Peyer's patch (tissue), 4 donors: ENCODE data around the gene YDJC. TPM values are rescaled to one million over a fixed set of nuclear protein-coding genes. Genes with fewer than 3 reads are reported as not detected.
"Not testable (repeated sequence)": the region's sequence is repeated elsewhere in the genome, so short reads cannot be mapped to it uniquely, and the experiment has no call there.

ENCODE experiments used
- DNase-seq, 3 donors: peaks; one replicate each; pipeline ENCODE4 v3.0.0-alpha.2; 2017 to 2019
- H3K27ac ChIP-seq, 4 donors: fragments of 200-600 bp; sonication (generic); one replicate each; pipeline ENCODE4 v1.5.1; 2016 to 2019
- H3K27me3 ChIP-seq, 2 donors: fragments of 200-600 bp; sonication (generic); one replicate each; pipeline ENCODE4 v1.5.1; 2019
- H3K36me3 ChIP-seq, 3 donors: fragments of 200-600 bp; sonication (generic); one replicate each; pipeline ENCODE4 v1.5.1; 2016 to 2019
- H3K4me1 ChIP-seq, 4 donors: fragments of 200-600 bp; sonication (generic); one replicate each; pipeline ENCODE4 v1.5.1; 2016 to 2019
- H3K4me3 ChIP-seq, 4 donors: fragments of 200-600 bp; sonication (generic); 1 replicate in 3 of 4; 2 replicates in 1 of 4; pipeline ENCODE4 v1.5.1; 2016 to 2019; ENCODE audit warnings: mild to moderate bottlenecking in 1 of 4
- H3K9me3 ChIP-seq, 4 donors: fragments of 200-600 bp; sonication (generic); one replicate each; pipeline ENCODE4 v1.5.1; 2016 to 2019; ENCODE audit warnings: mild to moderate bottlenecking in 1 of 4
- POLR2A ChIP-seq, 2 donors: fragments of 450-650 bp; IDR thresholded peaks; one replicate each; pipeline ENCODE4 v1.5.1; 2017; ENCODE audit warnings: antibody characterized with exemption in 2 of 2, mild to moderate bottlenecking in 2 of 2, moderate library complexity in 2 of 2
- total RNA-seq, 4 donors: library from RNA; depleted of rRNA; stranded (reverse); fragments of >200 nt; gene quantifications; one replicate each; pipeline ENCODE4 v1.1.0, GENCODE V29; 2016
- TF ChIP-seq, protein P1 (sequence below), 6 experiments: fragments of 450-650 bp in 4 of 6; fragments of 200-600 bp in 2 of 6; sonication (generic) in 1 of 6; IDR thresholded peaks; one replicate each; pipeline ENCODE4 v1.5.1; 2017 to 2019; ENCODE audit warnings: antibody characterized with exemption in 6 of 6, mild to moderate bottlenecking in 3 of 6, moderate library complexity in 1 of 6

YDJC gene
- total RNA-seq, 4 donors from 2014 or later = 36.3 to 54.2 (median 38.8) TPM

DNA sequence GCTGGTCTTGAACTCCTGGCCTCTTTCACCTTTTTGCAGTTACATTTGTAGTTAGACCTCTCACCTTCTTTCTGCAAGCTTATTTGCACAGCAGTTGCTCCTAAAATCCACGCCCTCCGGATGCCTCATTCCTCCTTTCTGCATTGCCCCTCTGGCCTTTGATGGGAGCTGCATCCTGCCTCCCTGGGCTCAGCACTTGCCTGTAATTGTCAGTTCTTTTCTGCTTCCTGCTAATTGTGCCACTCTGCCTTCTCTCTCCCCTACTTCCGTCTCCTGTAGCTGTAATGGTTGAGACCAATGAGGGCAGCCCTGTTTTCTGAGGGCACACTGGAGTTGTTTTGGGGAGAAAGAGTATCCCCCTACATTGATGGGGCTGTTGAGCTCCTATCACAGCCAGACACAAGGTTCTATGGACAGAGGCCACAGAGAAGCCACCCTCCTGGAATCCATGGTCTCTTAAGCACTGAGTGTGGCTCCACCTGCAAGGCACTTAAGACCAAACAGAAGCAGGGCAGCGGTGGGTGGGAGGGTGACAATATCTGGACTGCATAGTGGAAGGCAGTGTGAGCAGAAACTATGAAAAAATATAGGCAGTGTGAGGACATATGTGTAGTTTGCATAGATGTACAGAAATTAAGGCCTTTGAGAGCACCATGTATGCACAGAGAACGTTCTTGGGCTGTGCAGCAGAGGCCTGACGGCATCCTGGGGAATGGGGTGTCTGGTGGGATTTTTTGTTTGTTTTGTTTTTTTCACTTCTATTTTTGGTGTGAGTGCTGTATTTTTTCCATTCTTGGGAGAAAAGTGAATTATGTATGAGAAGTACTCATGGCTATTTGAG lies 30.5 kb downstream of the YDJC start:
- DNase-seq = no peak
- no peaks in the 10 kb centered on the region for H3K27me3 ChIP-seq
- no peak for TF ChIP-seq POLR2A (IDR thresholded peaks at IDR 0.05)
- TF ChIP-seq, protein P1, sequence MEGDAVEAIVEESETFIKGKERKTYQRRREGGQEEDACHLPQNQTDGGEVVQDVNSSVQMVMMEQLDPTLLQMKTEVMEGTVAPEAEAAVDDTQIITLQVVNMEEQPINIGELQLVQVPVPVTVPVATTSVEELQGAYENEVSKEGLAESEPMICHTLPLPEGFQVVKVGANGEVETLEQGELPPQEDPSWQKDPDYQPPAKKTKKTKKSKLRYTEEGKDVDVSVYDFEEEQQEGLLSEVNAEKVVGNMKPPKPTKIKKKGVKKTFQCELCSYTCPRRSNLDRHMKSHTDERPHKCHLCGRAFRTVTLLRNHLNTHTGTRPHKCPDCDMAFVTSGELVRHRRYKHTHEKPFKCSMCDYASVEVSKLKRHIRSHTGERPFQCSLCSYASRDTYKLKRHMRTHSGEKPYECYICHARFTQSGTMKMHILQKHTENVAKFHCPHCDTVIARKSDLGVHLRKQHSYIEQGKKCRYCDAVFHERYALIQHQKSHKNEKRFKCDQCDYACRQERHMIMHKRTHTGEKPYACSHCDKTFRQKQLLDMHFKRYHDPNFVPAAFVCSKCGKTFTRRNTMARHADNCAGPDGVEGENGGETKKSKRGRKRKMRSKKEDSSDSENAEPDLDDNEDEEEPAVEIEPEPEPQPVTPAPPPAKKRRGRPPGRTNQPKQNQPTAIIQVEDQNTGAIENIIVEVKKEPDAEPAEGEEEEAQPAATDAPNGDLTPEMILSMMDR (IDR thresholded peaks at IDR 0.05) = no peak
- H3K4me1 ChIP-seq = no peaks in the 10 kb centered on the region
- H3K4me3 ChIP-seq = no peak overlapping the region
- no peaks in the 10 kb centered on the region for H3K9me3 ChIP-seq
- H3K36me3 ChIP-seq = peaks cover 0 to 32% (median 0%) of the 10 kb centered on the region in 3 donors
- H3K27ac ChIP-seq = no peak overlapping the region

DNA sequence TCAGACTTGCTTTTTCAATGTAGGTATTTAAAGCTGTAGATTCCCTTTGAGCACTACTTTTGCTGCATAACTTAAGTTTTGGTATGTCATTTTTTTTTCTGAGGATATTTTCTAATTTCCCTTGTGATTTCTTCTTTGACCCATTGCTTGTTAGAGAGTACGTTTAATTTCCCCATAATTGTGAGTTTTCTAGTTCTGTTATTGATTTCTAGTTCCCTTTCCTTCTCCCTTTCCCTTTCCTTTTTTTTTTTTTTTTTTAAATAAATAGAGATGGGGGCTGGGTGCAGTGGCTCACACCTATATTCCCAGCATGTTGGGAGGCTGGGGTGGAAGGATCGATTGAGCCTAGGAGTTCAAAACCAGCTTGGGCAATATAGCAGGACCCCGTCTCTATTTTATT lies 31.5 kb downstream of the YDJC start:
- Histone ChIP-seq H3K27me3 (no peaks in the 10 kb centered on the region), H3K36me3 (peaks cover 0 to 42% (median 0%) of the 10 kb centered on the region in 3 donors), H3K9me3 (no peaks in the 10 kb centered on the region), H3K4me1 (no peaks in the 10 kb centered on the region), H3K4me3 (no peak overlapping the region), H3K27ac (no peak overlapping the region)
- no peak for DNase-seq
- TF ChIP-seq, protein P1 (IDR thresholded peaks at IDR 0.05) = no peak
- TF ChIP-seq POLR2A (IDR thresholded peaks at IDR 0.05) = no peak

DNA sequence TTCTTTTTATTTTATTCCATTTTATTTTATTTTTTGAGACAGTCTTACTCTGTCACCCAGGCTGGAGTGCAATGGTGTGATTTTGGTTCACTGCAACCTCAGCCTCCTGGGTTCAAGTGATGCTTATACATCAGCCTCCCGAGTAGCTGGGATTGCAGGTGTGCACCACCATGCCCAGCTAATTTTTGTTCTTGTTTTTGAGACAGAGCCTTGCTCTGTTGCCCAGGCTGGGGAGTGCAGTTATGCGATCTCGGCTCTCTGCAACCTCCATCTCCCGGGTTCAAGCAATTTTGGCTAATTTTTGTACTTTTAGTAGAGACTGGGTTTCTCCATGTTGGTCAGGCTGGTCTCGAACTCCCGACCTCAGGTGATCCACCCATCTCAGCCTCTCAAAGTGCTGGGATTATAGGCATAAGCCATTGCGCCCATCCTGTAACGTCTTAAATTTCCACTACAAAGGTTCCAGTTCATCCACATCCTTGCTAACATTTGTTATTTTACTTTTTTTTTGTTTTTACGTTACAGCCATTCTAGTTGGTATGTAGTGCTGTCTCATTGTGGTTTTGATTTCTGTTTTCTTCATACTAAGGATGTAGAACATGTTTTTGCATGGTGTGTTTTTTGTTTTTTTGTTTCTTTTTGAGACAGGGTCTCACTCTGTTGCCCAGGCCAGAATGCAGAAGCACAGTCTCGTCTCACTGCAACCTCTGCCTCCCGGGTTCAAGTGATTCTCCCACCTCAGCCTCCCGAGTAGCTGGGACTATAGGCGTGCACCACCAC lies 33.3 kb downstream of the YDJC start:
- H3K36me3 ChIP-seq = peaks cover 0 to 47% (median 0%) of the 10 kb centered on the region in 3 donors
- not testable (repeated sequence) for H3K4me1 ChIP-seq, H3K27ac ChIP-seq, DNase-seq, H3K27me3 ChIP-seq, H3K9me3 ChIP-seq, H3K4me3 ChIP-seq

DNA sequence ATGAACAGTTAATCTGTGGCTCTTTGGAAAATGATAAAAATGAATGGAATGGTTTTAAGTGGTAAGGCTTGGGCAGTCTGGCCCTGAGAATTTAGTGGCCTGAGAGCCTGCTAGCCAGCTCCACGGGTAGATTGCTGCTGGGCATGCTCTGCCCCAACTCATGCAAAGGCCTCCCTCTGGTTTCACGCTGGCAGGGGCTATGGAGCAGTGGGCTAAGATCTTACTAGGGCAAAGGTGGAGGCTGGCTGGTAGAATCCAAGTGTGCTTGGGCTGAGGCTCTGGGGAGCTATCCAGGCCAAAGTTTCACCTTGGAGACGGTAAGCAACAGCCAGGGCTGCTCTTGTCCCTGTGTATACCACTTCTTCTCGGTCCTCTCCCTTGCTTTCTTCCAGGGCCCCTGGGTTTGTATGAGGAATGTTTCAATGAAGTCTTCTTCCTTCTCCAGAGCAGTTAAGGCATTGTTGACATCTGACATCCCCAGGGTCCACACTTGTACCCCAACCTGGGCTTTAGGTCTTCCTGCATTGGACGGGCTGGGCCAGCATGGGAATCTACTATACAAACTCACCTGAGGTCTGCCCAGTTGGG lies 34.9 kb downstream of the YDJC start:
- H3K36me3 ChIP-seq = peaks cover 0 to 47% (median 0%) of the 10 kb centered on the region in 3 donors
- TF ChIP-seq, protein P1 (IDR thresholded peaks at IDR 0.05) = no peak
- no peak for TF ChIP-seq POLR2A (IDR thresholded peaks at IDR 0.05)
- no peak for DNase-seq
- H3K9me3 ChIP-seq = no peaks in the 10 kb centered on the region
- peaks cover 0 to 16% (median 6%) of the 10 kb centered on the region in 4 donors for H3K4me1 ChIP-seq
- no peaks in the 10 kb centered on the region for H3K27me3 ChIP-seq
- no peak overlapping the region for H3K4me3 ChIP-seq
- H3K27ac ChIP-seq = no peak overlapping the region

DNA sequence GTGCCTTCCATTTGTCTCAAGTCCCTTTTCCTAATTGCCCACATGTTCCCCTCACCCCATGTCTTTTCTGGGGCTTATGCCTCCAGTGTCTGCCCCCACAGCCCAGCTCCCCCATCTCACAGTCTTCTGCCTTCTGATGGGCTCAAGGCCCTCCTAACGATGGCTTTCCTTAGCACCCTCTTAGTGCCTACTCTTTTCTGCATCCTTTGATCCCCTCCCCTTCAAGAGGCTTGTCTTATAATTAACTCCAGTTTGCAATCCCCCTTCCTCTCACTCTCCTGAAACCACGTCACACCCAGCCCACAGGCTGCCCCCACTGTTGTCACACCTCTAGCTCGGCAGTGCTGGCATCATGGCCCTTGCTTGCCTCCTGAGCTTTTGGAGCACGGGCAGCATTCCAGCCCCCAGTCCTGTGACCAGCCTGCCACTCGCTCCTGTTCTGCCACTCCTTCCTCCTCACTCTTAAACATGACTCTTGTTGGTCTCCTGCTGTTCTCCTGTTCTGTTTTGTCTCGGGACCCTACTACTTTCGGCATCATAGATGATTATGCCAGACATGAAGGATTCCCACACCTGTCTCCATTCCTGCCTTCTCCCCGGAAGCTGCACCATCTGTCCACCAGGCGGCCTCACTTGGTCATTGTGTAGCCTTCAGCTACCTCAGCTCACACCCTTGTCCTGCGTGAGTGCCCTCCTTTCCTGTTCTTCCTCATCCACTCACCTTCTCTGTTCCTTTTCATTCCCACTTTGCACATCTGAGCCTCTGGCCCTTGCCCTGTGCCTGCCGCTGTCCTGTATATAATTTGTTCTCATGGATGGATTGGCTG lies 36.2 kb downstream of the YDJC start:
- no peaks in the 10 kb centered on the region for H3K27me3 ChIP-seq
- H3K4me3 ChIP-seq = no peak overlapping the region
- TF ChIP-seq, protein P1 (IDR thresholded peaks at IDR 0.05) = peak in 3 of 6 experiments; percentile 2 to 27 (median 27)
- TF ChIP-seq POLR2A (IDR thresholded peaks at IDR 0.05) = no peak
- H3K9me3 ChIP-seq = no peaks in the 10 kb centered on the region
- peaks cover 0 to 47% (median 0%) of the 10 kb centered on the region in 3 donors for H3K36me3 ChIP-seq
- H3K27ac ChIP-seq = no peak overlapping the region
- DNase-seq = no peak
- H3K4me1 ChIP-seq = peaks cover 0 to 16% (median 6%) of the 10 kb centered on the region in 4 donors
